ENCODE data around the gene ZNF512.
A peak's percentile ranks its signal among the peaks of the same experiment; 100 is the strongest.

ZNF512 gene

DNA sequence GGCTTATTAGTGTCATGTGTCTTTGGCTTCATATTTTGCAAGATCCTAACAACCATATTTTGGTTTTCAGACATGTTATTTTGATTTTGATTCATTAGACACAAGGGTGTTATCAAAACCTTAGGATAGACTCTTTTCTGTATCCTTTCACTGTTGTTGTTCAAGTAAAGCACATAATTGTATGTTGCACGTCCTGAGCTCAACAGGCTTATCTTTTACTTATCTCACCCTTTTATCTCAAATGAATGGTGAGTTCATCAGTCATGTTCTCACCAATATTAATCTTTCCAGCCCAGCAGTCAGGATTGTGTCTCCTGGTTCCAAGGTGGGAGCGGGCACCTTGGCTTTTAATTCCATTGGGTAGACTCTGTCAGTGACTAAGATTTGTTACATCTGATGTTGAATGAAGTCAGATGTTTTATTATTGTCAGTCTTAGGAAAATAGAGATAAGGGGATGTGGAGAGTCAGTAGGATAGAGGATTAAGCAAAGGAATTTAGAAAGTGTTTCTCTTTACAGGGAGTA is 57.9 kb downstream of the ZNF512 start:
- DNase-seq: no peak

DNA sequence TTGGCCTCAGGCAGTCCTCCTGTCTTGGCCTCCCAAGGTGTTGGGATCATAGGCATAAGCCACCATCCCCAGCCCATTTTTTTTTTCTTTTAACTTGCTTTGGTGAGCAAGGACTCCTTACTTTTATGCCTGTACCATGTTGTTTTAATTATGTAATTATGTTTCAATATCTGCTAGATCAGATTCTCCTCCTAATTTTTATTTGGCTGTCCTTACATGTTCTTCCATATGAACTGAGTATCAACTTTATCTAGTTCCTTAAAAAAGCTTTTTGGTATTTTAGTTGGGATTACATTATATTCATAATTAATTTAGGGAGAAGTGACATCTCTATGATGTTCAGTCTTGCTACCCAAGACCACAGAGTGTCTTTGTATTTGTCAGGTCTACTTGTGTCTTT is 62.4 kb downstream of the ZNF512 start:
- no peak for DNase-seq

DNA sequence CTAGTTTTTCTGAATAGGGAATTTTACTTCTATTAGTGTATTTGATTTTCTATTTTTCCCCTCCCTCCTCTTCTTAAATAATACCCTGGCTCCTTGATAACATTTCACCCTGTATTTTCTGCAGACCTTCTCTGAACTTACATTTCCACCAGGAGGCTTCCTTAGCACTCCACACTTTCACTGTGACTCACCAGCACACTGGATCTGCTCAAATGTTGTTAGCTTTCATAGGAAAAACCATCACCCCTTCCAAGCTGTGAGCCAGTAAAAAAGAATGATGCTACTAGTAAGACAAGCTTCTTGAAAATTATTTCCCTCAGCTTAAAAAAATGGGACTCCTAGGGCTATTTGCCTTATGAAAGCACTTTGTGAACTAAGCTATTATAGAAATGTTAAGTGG is 64.4 kb downstream of the ZNF512 start:
- DNase-seq: no peak

DNA sequence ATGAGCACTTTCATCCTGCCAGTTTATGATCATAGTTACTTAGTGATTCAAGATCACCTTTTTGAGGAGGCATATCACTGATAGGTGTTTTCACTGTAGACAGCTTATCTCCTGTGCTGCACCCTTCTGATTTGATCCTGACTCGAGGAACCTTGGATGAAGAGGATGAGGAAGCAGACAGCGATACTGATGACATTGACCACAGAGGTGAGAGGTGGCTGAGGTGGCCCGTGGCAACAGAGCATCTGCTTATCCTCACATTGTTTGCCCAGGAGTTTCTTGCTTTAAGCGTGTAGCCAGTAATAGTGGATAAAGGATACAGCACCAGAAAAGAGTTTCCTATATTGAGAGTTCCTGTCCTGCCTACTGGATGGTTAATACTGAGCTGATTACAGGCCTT is 64.9 kb downstream of the ZNF512 start:
- no peak for DNase-seq

DNA sequence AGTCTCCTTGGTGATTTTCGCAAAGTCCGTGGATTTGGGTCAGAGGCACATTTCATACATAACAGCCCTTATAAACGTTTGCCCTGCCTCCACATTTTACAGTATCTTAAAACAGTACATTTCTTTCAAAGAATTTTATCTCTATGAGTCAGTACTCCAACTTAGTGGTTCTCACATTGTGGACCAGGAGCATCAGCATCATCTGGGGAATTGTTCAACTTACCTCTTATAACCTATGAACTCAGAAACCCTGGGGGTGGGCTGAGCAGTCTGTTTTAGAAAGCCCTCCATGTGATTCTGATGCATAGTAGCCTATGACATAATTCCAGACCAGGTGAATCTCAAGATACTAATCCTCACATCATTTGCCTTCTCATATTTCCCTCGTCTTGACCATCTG is 68.2 kb downstream of the ZNF512 start:
- no peak for DNase-seq

DNA sequence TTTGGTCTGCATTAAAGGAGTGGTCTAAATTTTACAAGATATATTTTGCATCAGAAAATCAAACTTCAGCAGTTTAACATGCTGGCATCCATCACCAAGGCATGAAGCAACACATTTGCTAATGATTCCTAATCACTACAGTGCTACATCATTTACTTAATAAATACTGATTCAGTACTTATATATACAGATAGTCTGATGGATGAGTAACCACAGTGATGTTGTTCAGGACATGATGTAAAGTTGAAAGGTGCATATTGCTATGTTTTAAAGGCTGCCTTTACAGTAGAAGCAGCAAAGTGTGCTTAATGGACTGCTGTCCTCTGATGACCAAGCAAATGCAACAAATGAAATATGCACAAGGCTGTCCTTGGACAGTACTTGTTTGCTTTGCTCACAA is 69.5 kb downstream of the ZNF512 start:
- DNase-seq: no peak

DNA sequence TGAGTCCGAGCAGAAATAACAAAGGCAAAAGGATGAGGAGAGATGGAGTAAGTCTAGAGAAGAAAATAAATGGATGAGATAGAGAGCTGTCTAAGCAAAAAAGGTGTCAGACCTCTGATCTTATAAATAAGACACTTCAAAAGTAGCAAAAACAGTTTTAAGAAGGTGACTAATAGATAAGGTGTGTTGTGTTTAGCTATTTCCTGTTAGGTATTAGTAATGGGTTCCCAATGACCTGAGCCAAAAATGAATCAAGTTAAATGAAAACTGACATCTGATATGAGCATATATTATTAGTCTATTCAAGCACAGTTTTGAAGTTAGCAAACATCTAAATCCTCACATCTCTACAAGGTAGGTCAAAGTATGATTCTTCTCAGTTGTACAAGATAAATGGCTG is 69.9 kb downstream of the ZNF512 start:
- DNase-seq: no peak

DNA sequence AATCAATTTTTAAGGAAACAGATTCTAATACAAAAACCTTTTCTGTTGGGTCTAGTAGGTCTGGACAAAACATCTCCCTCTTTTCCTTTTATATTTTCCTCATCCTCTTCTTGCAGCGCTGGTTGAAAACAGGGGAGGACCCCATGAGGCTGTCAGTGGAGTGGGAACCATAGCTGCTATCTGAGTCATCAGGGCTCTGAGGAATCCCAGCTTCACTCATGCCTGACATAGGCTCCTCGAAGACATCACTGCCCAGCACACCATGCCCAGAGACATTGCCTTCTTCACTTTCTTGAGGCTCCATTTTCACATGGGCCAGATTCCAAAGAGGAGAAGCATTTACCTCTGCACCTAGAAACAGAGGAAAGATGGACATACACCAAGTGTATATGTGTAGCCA is 70.6 kb downstream of the ZNF512 start:
- DNase-seq: no peak

DNA sequence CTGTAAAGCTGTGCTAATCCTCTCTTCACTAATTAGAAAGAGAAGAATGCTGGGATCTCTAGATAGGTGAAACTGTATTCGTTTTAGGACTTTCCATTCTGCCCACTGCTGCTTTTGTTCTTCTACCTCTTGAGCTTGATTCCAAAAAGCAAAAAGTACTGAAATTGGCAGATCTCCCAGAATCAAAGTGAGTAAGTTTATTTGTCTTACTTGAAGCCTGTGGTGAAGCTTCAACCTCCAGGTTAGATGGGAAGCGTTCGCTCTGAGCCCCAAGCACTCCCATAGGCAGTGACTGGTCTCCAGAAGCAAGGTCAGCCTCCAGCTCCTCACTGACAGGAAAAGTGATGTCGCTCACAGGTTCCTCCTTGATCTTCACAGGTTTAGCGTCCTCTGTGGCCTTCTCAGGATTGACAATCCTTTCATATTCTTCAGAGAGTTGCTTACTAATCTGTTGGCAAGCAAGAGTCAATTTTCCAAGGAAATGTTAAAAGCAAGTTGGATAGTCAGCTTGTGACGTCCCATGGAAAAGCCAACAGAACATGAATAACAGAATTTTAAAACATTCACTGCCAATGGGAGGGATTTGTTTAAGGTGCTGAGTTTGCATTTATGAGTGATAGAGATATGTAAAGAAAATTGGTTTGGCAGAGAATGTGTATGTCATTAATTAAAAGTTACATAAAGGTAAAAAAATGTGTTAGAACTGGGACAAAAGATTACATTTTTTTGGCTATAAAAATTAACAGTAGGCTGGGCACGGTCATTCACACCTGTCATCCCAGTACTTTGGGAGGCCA is 72.5 kb downstream of the ZNF512 start:
- no peak for DNase-seq

DNA sequence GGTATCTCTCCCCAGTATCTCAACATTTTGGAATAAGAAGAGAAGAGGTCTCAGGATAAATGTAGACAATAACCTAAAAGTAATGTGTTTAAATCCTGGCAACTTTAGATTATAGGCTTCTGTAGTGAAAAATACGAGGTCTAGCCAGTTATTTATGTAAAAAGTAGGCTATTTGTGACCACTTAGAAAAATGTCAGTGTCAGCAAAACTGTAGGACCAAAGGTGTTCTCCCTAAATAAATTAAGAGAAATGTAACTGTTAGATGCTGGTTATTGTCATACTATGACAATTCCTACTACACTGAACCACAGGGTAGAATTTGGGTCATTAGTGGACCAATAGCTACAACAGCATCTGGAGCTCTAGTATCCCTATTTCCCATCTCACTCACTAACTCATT is 78.5 kb downstream of the ZNF512 start:
- DNase-seq: no peak

DNA sequence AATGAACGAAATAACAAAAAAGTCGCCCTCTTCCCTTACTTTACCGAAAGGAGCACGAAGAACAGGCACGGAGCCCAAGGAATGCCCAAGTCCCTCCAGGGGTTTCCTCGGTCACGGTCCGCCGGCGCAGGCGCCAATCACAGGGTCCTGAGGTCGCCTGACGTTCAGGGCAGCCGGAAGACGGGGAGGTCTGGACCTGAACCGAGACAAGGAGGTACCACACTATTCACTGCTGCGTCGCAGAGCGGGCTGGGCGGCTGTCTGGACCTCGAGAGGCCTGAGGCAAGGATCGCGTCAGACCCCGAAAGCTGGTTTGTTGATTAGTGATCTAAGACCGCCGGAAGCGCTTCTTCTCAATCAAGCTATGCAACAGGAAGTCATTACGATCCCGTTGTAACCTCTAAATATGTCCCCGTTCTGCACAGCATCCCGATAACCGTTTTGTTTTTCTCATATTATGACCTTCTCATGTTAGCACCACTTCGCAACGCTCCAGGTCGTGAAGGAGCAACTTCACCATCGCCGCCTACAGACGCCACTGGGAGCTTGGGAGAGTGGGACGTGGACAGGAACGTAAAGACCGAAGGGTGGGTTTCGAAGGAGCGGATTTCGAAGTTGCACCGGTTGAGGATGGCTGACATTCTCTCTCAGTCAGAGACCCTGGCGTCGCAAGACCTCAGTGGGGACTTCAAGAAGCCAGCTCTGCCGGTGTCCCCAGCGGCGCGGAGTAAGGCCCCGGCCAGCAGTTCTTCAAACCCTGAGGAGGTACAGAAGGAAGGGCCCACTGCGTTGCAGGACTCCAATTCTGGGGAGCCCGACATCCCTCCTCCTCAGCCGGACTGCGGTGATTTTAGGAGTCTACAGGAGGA is 80.7 kb downstream of the ZNF512 start, which contains the start of the genes SLC4A1AP and SUPT7L:
Gene SLC4A1AP (plus strand): TSS at position 605 of the 869 bp plus-strand sequence. CDS start 26 bp downstream, at position 631.
Gene SUPT7L (minus strand): TSS at position 330 of the 869 bp plus-strand sequence. CDS start 1,422 bp downstream, outside the sequence.
- DNase-seq: peak; percentile 76

DNA sequence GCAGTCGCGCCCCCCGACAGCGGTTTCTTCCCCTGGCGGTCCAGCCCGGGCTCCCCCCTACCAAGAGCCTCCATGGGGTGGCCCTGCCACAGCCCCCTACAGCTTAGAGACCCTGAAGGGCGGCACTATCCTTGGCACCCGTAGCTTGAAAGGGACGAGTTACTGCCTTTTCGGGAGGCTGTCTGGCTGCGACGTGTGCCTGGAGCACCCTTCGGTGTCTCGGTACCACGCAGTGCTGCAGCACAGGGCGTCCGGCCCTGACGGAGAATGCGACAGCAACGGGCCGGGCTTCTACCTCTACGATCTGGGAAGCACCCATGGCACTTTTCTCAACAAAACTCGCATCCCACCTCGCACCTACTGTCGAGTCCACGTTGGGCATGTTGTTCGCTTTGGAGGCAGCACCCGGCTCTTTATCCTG is 81.3 kb downstream of the ZNF512 start:
- DNase-seq: no peak

DNA sequence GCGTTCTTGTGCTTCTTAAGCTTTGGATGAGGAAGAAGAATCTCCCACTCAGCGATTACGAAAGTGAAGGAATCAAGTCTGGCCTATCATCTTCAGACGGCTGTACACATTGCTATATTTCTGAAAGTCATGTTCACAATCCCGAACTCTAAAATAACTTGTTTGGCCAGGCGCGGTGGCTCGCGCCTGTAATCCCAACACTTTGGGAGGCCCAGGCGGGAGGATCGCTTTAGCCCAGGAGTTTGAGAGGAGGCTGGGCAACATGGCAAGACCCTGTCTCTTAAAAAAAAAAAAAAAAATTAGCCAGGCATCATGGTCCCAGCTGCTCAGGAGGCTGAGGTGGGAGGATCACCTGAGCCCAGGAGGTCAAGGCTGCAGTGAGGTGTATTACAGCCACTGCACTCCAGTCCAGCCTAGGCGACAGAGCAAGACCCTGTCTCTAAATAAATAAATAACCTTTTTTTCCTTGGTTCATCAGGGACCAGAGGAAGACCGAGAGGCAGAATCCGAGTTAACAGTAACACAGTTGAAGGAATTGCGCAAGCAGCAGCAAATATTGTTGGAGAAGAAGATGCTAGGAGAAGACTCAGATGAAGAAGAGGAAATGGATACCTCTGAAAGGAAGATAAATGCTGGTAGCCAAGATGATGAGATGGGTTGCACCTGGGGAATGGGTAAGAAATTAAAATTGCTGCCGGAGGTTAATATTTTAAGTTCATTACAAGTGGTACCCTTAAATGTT is 82.0 kb downstream of the ZNF512 start:
- DNase-seq: no peak

DNA sequence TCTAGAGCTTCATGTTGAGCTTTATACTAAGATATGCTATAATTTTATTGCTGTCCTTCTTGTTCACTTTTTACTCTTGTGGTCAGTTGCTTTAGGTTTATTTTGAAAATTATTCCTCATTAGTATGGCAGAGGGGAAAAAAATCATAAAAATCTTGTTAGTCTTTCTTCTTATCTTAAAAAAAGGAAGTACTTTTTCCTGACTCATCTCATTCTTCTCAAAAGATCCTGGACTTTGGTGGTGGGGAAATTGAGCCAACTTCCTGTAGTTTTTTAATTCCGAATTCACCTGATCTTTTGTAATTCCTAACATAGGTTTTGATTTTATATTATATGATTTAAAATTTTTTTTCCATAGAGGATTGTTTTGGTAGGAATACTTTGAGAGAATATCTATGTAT is 84.6 kb downstream of the ZNF512 start:
- no peak for DNase-seq

DNA sequence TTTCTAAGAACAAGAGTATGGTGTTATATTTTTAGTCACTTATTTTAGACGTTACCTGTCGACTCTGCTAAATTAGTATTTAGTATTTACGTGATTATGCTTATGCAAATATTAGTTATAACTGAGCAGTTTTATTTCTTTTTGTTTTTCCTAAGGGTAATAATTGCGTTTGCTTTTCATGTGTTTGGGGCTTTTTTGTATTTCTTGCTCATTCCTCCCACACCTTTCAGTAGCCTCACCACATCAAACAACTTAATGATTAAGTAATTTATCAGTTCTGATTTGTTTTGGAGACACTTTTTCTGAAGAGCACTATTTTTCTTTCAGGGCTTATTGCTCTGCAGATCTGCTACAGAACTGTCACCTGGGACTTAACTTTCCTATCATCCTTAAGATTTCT is 88.4 kb downstream of the ZNF512 start:
- DNase-seq: no peak
